Naive thymus-derived CD4-positive, alpha-beta T cell (primary cell): Measurements from ENCODE around the gene FHL5. TPM values are rescaled to one million over a fixed set of nuclear protein-coding genes. Genes with fewer than 3 reads are reported as not detected.

Experiments
- ATAC-seq: fragments of 150-1000 bp; cut with Tn5 transposase; 2 replicates; pipeline ENCODE4 v1.10.0; 2021; ENCODE audit warnings: mild to moderate bottlenecking, moderate library complexity
- CTCF ChIA-PET: fragments of 350-600 bp; sonication (Branson Sonifier 250); formaldehyde crosslinking; loops from one replicate; lab custom pipeline; 2021; ENCODE audit warnings: antibody characterized with exemption; lab: Charles Lee
- POLR2A ChIA-PET: fragments of 350-600 bp; sonication (Branson Sonifier 250); formaldehyde crosslinking; loops from one replicate; lab custom pipeline; 2021; ENCODE audit warnings: antibody characterized with exemption, inconsistent platforms; lab: Charles Lee
- DNase-seq, 9 donors: peaks; one replicate each; pipeline versions ENCODE4 v3.0.0 to v3.0.0-alpha.2; 2020 to 2022; ENCODE audit warnings: mixed read lengths in 1 of 9
- H3K27ac ChIP-seq: one replicate; pipeline ENCODE4 v1.7.0; 2013; ENCODE audit warnings: mild to moderate bottlenecking, low read depth, low read length, moderate library complexity
- H3K27me3 ChIP-seq, 2 donors: one replicate each; pipeline ENCODE4 v1.7.0; 2013; ENCODE audit warnings: low read length in 2 of 2, mild to moderate bottlenecking in 2 of 2, moderate library complexity in 2 of 2; ENCODE audit not compliant: control insufficient read depth in 2 of 2, insufficient read depth in 2 of 2
- H3K36me3 ChIP-seq, 3 experiments: 1 replicate in 2 of 3; 2 replicates in 1 of 3; pipeline ENCODE4 v1.7.0; 2013; ENCODE audit warnings: low read length in 3 of 3, mild to moderate bottlenecking in 3 of 3, moderate library complexity in 1 of 3; ENCODE audit not compliant: insufficient read depth in 3 of 3, control insufficient read depth in 2 of 3
- H3K4me1 ChIP-seq, 2 donors: one replicate each; pipeline ENCODE4 v1.7.0; 2013; ENCODE audit warnings: low read length in 2 of 2, mild to moderate bottlenecking in 2 of 2, moderate library complexity in 1 of 2; ENCODE audit not compliant: control insufficient read depth in 2 of 2, insufficient read depth in 2 of 2
- H3K4me3 ChIP-seq: 2 replicates; pipeline ENCODE4 v1.7.0; 2013; ENCODE audit warnings: mild to moderate bottlenecking, low read length
- H3K9me3 ChIP-seq, 3 experiments: 1 replicate in 2 of 3; 2 replicates in 1 of 3; pipeline ENCODE4 v1.7.0; 2013; ENCODE audit warnings: low read length in 3 of 3; ENCODE audit not compliant: control insufficient read depth in 2 of 3
- H3K27ac Mint-ChIP-seq, 9 donors: one replicate each; pipeline ENCODE4 v1.8.0; 2020 to 2022; ENCODE audit warnings: mixed read lengths in 9 of 9, mild to moderate bottlenecking in 8 of 9, moderate library complexity in 5 of 9, inconsistent platforms in 2 of 9
- H3K27me3 Mint-ChIP-seq, 5 donors: one replicate each; pipeline ENCODE4 v1.8.0; 2021 to 2022; ENCODE audit warnings: mixed read lengths in 5 of 5, mild to moderate bottlenecking in 1 of 5
- H3K36me3 Mint-ChIP-seq, 5 donors: one replicate each; pipeline ENCODE4 v1.8.0; 2020 to 2022; ENCODE audit warnings: mixed read lengths in 5 of 5, mild to moderate bottlenecking in 3 of 5, inconsistent platforms in 1 of 5
- H3K4me1 Mint-ChIP-seq, 7 donors: one replicate each; pipeline ENCODE4 v1.8.0; 2020 to 2022; ENCODE audit warnings: mixed read lengths in 7 of 7, mild to moderate bottlenecking in 3 of 7, inconsistent platforms in 1 of 7
- H3K4me3 Mint-ChIP-seq, 10 donors: one replicate each; pipeline ENCODE4 v1.8.0; 2020 to 2022; ENCODE audit warnings: mild to moderate bottlenecking in 10 of 10, mixed read lengths in 10 of 10, moderate library complexity in 6 of 10, inconsistent platforms in 2 of 10
- H3K9me3 Mint-ChIP-seq, 11 donors: one replicate each; pipeline ENCODE4 v1.8.0; 2020 to 2022; ENCODE audit warnings: mixed read lengths in 11 of 11, mild to moderate bottlenecking in 4 of 11, inconsistent platforms in 1 of 11, moderate library complexity in 1 of 11
- intact Hi-C, 2 donors: fragments of 100-400 bp; cut with micrococcal nuclease; formaldehyde crosslinking; loops; one replicate each; pipeline ENCODE4 v1.15.1; 2023
- polyA plus RNA-seq, 2 donors: library from polyadenylated mRNA; unstranded; fragments of 300-500 nt; fragmentation: Illumina TruSeq; gene quantifications; one replicate each; pipeline ENCODE4 v1.2.3, GENCODE V29; 2021
- total RNA-seq, 6 experiments: library from RNA in 5 of 6; stranded (reverse) in 5 of 6; gene quantifications; 1 replicate in 5 of 6; 2 replicates in 1 of 6; pipeline ENCODE4 v1.2.3 and lab custom pipeline; 2021 to 2026

Gene FHL5
- total and polyA plus RNA-seq, 7 experiments from 2014 or later = not detected

DNA sequence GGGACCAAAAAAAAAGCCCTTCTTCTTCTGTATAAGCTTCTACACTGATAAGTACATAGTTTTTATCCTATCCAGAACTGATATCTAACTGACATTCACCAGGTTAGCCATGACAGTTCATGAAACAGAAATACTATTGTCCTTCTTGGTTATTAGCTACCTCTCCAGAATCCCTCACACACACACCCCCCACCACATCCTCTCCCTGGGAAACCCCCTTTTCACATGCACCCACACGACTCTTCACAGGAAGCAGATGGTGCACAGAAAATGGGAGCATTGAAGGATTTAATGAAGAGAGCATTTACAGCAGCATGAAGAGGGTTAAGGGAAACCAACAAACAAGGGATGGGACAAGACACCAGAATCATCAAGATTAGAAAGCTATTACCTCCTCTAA lies 88.9 kb downstream of the FHL5 start:
- Histone ChIP-seq H3K36me3 (no peaks in the 10 kb centered on the region), H3K27me3 (no peaks in the 10 kb centered on the region), H3K4me1 (no peaks in the 10 kb centered on the region), H3K27ac (no peak overlapping the region), H3K9me3 (no peaks in the 10 kb centered on the region), H3K4me3 (no peak overlapping the region)
- H3K27me3 Mint-ChIP-seq = peaks cover 3 to 44% (median 40%) of the 10 kb centered on the region in 5 donors
- ChIA-PET CTCF (no interaction called here), POLR2A (no interaction called here)
- H3K4me1 Mint-ChIP-seq = peaks cover 0 to 5% (median 0%) of the 10 kb centered on the region in 7 donors
- no peaks in the 10 kb centered on the region for H3K36me3 Mint-ChIP-seq
- no peak overlapping the region for H3K27ac Mint-ChIP-seq
- H3K4me3 Mint-ChIP-seq = no peak overlapping the region
- H3K9me3 Mint-ChIP-seq = no peaks in the 10 kb centered on the region
- intact Hi-C loops = no loop called here
- no peak for ATAC-seq
- DNase-seq = no peak

DNA sequence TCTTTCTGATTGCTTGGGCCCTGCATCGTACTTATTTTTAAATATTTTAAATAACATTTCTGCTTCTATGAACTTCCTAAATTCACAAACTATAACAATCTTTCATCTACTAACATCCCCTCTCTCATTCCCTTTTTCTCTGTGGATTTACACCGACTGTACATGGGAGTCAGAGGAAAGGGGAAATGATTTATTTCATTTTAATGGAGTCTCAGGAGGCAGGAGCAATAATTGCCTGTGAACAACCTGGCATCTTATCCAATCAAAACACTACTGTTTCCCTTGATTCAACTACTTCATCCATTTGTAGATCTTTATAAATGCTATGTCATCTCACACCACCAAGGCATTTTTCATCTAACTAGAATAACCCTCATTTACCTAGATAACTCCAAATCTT lies 89.6 kb downstream of the FHL5 start:
- CTCF ChIA-PET = no interaction called here
- POLR2A ChIA-PET = no interaction called here
- intact Hi-C loops = no loop called here
- no peak for DNase-seq
- no peaks in the 10 kb centered on the region for H3K36me3 ChIP-seq
- no peak overlapping the region for H3K4me3 ChIP-seq
- peaks cover 3 to 48% (median 41%) of the 10 kb centered on the region in 5 donors for H3K27me3 Mint-ChIP-seq
- H3K4me1 Mint-ChIP-seq = peaks cover 0 to 5% (median 0%) of the 10 kb centered on the region in 7 donors
- no peak overlapping the region for H3K27ac ChIP-seq
- H3K4me3 Mint-ChIP-seq = no peak overlapping the region
- no peaks in the 10 kb centered on the region for H3K36me3 Mint-ChIP-seq
- ATAC-seq = no peak
- no peaks in the 10 kb centered on the region for H3K9me3 Mint-ChIP-seq
- no peaks in the 10 kb centered on the region for H3K4me1 ChIP-seq
- no peak overlapping the region for H3K27ac Mint-ChIP-seq
- no peaks in the 10 kb centered on the region for H3K27me3 ChIP-seq
- H3K9me3 ChIP-seq = no peaks in the 10 kb centered on the region

DNA sequence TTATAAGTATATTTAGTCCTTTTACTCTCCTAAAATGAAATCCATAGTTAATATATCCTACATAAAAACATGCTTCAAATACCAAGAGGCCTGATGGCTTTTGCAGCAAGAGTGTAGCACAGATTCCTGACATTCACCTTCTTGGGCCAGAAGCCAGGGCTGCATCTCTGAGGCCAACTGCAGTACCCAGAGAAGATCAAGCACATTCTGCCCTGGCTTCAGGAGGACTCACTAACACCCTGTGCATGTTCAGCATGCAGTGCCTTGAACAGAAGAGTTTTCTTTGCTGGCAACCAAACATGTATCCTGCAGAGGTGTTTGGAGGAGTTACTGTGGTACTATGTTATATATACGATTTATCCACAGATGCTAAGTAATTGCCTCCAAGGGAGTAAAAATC lies 90.3 kb downstream of the FHL5 start:
- POLR2A ChIA-PET = no interaction called here
- ATAC-seq (no peak), DNase-seq (no peak)
- no peak overlapping the region for H3K27ac ChIP-seq
- intact Hi-C loops = no loop called here
- peaks cover 0 to 5% (median 0%) of the 10 kb centered on the region in 7 donors for H3K4me1 Mint-ChIP-seq
- H3K27me3 ChIP-seq = no peaks in the 10 kb centered on the region
- peaks cover 0 to 51% (median 47%) of the 10 kb centered on the region in 5 donors for H3K27me3 Mint-ChIP-seq
- no peak overlapping the region for H3K4me3 Mint-ChIP-seq
- no peaks in the 10 kb centered on the region for H3K9me3 ChIP-seq
- no peak overlapping the region for H3K27ac Mint-ChIP-seq
- no peaks in the 10 kb centered on the region for H3K36me3 ChIP-seq
- no peaks in the 10 kb centered on the region for H3K36me3 Mint-ChIP-seq
- H3K9me3 Mint-ChIP-seq = no peaks in the 10 kb centered on the region
- CTCF ChIA-PET = no interaction called here
- no peak overlapping the region for H3K4me3 ChIP-seq
- no peaks in the 10 kb centered on the region for H3K4me1 ChIP-seq

DNA sequence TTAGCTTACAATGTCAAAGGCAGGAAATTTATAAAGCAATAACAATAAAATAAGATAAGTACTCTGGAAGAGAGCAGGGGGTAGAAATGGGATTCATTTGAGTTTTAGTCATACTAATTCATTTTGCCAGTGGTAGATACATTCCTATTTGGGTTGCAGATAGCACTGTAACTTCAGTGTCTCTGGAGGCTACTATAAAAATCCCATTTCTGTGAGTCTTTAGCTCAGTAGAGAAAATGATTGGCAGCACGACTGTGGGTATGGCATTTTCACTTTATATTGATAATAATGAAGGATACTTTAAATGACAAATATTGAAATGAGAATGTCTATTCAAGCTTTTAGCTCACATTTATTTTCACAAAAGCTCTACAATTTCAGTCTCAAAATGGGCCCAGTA lies 93.6 kb downstream of the FHL5 start:
- no peak overlapping the region for H3K27ac Mint-ChIP-seq
- Histone ChIP-seq H3K36me3 (no peaks in the 10 kb centered on the region), H3K4me3 (no peak overlapping the region), H3K27ac (no peak overlapping the region), H3K4me1 (no peaks in the 10 kb centered on the region), H3K27me3 (no peaks in the 10 kb centered on the region), H3K9me3 (no peaks in the 10 kb centered on the region)
- no peak overlapping the region for H3K4me3 Mint-ChIP-seq
- H3K27me3 Mint-ChIP-seq = peaks cover 2 to 57% (median 35%) of the 10 kb centered on the region in 5 donors
- intact Hi-C loops = no loop called here
- ChIA-PET POLR2A (no interaction called here), CTCF (no interaction called here)
- no peaks in the 10 kb centered on the region for H3K36me3 Mint-ChIP-seq
- H3K9me3 Mint-ChIP-seq = peaks cover 0 to 7% (median 0%) of the 10 kb centered on the region in 11 donors
- no peak for DNase-seq
- no peak for ATAC-seq
- peaks cover 0 to 5% (median 0%) of the 10 kb centered on the region in 7 donors for H3K4me1 Mint-ChIP-seq

DNA sequence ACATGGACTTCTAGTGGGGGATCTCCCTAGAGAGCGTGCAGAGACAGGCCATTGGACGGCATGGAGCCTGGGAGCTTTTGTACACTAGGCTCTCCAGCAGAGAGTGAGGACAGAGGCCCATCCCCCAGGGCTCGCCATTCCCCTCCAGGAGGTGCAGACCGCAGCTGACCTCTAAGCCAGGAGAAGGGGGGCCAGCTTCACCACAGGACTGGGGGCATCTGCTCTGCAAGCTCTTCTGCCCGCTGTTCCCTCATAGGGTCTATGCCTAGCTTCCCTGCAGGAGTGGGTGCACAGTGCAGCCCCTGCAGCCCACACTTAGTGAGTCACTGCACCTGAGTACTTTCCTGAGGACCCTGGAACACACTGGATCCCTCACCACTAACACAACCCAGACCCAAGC lies 94.4 kb downstream of the FHL5 start:
- no peaks in the 10 kb centered on the region for H3K36me3 Mint-ChIP-seq
- ChIA-PET POLR2A (no interaction called here), CTCF (no interaction called here)
- DNase-seq (no peak), ATAC-seq (no peak)
- peaks cover 2 to 57% (median 35%) of the 10 kb centered on the region in 5 donors for H3K27me3 Mint-ChIP-seq
- no peak overlapping the region for H3K4me3 ChIP-seq
- H3K4me3 Mint-ChIP-seq = no peak overlapping the region
- no peaks in the 10 kb centered on the region for H3K9me3 ChIP-seq
- no peaks in the 10 kb centered on the region for H3K4me1 ChIP-seq
- no peaks in the 10 kb centered on the region for H3K27me3 ChIP-seq
- intact Hi-C loops = no loop called here
- H3K4me1 Mint-ChIP-seq = no peaks in the 10 kb centered on the region
- H3K27ac Mint-ChIP-seq = no peak overlapping the region
- H3K9me3 Mint-ChIP-seq = peaks cover 0 to 9% (median 2%) of the 10 kb centered on the region in 11 donors
- H3K27ac ChIP-seq = no peak overlapping the region
- no peaks in the 10 kb centered on the region for H3K36me3 ChIP-seq

DNA sequence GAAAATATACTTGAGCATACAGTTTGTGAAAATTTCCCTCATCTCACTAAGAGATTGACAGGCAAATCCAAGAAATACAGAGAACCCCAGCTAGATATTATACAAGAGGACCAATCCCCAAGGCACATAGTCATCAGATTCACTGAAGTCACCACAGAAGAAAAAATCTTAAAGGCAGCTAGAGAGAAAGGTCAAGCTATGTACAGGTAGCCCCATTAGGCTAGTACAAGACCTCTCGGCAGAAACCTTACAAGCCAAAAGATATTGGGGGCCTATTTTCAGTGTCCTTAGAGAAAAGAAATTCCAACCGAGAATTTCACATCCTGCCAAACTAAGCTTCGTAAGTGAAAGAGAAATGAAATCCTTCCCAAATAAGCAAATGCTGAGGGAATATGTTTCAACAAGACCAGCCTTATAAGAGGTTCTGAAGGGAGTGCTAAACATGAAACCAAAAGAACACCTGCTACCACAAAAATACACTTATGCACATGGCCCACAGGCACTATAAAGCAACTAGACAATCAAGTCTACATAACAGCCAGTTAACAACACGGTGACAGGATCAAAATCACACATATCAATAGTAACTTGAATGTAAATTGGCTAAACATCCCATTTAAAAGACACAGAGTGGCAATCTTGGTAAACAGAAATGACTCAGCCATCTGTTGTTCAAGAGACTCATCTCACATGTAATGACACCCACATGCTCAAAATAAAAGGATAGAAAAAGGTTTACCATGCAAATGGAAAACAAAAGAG lies 96.3 kb downstream of the FHL5 start:
- Histone ChIP-seq H3K4me1 (no peaks in the 10 kb centered on the region), H3K36me3 (no peaks in the 10 kb centered on the region), H3K27me3 (no peaks in the 10 kb centered on the region), H3K27ac (no peak overlapping the region), H3K4me3 (no peak overlapping the region), H3K9me3 (no peaks in the 10 kb centered on the region)
- H3K4me3 Mint-ChIP-seq = no peak overlapping the region
- intact Hi-C loops = no loop called here
- H3K9me3 Mint-ChIP-seq = peaks cover 0 to 23% (median 6%) of the 10 kb centered on the region in 11 donors
- POLR2A ChIA-PET = no interaction called here
- H3K4me1 Mint-ChIP-seq = no peaks in the 10 kb centered on the region
- ATAC-seq = no peak
- CTCF ChIA-PET = no interaction called here
- H3K27ac Mint-ChIP-seq = no peak overlapping the region
- DNase-seq = no peak
- H3K36me3 Mint-ChIP-seq = no peaks in the 10 kb centered on the region
- peaks cover 3 to 51% (median 31%) of the 10 kb centered on the region in 5 donors for H3K27me3 Mint-ChIP-seq
